ENCODE data around the gene NIPBL.
"Not testable (repeated sequence)": the region's sequence is repeated elsewhere in the genome, so short reads cannot be mapped to it uniquely, and the experiment has no call there.

The NIPBL gene

GRCh38 chr5:37060030-37060429, 183.5 kb downstream of the NIPBL start:
- DNase-seq (ENCODE audit: insufficient read length, low spot score) (no peak), FAIRE-seq (no peak)
- TF ChIP-seq PAX5 (IDR thresholded peaks at IDR 0.05; ENCODE audit: insufficient read depth, low read length, severe bottlenecking) (no peak), POLR2A (IDR thresholded peaks at IDR 0.05; ENCODE audit: low read depth, low read length) (no peak), TAF1 (IDR thresholded peaks at IDR 0.05; ENCODE audit: low read depth, low read length) (no peak), POU2F2 (IDR thresholded peaks at IDR 0.05; ENCODE audit: low read depth, low read length) (no peak), SPI1 (IDR thresholded peaks at IDR 0.05; ENCODE audit: low read depth, low read length) (no peak), POLR2AphosphoS5 (IDR thresholded peaks at IDR 0.05; ENCODE audit: low read depth, low read length) (no peak)

GRCh38 chr5:37063739-37064138, 187.2 kb downstream of the NIPBL start:
- DNase-seq (ENCODE audit: insufficient read length, low spot score) = no peak
- FAIRE-seq = no peak

GRCh38 chr5:37064442-37064841, 187.9 kb downstream of the NIPBL start:
- FAIRE-seq = no peak
- no peak for TF ChIP-seq PAX5 (IDR thresholded peaks at IDR 0.05; ENCODE audit: insufficient read depth, low read length, severe bottlenecking)
- no peak for TF ChIP-seq POU2F2 (IDR thresholded peaks at IDR 0.05; ENCODE audit: low read depth, low read length)
- TF ChIP-seq SPI1 (IDR thresholded peaks at IDR 0.05; ENCODE audit: low read depth, low read length) = no peak
- no peak for TF ChIP-seq POLR2AphosphoS5 (IDR thresholded peaks at IDR 0.05; ENCODE audit: low read depth, low read length)
- no peak for TF ChIP-seq POLR2A (IDR thresholded peaks at IDR 0.05; ENCODE audit: low read depth, low read length)
- TF ChIP-seq TAF1 (IDR thresholded peaks at IDR 0.05; ENCODE audit: low read depth, low read length) = no peak
- no peak for DNase-seq (ENCODE audit: insufficient read length, low spot score)

More at GRCh38 chr5:37063739-37064138, 187.2 kb downstream of the NIPBL start:
- TF ChIP-seq POLR2A (IDR thresholded peaks at IDR 0.05; ENCODE audit: low read depth, low read length) (no peak), POU2F2 (IDR thresholded peaks at IDR 0.05; ENCODE audit: low read depth, low read length) (no peak), TAF1 (IDR thresholded peaks at IDR 0.05; ENCODE audit: low read depth, low read length) (no peak), POLR2AphosphoS5 (IDR thresholded peaks at IDR 0.05; ENCODE audit: low read depth, low read length) (no peak), SPI1 (IDR thresholded peaks at IDR 0.05; ENCODE audit: low read depth, low read length) (no peak)

GRCh38 chr5:37071487-37071886, 194.9 kb downstream of the NIPBL start:
- FAIRE-seq = no peak
- no peak for TF ChIP-seq TAF1 (IDR thresholded peaks at IDR 0.05; ENCODE audit: low read depth, low read length)
- TF ChIP-seq PAX5 (IDR thresholded peaks at IDR 0.05; ENCODE audit: insufficient read depth, low read length, severe bottlenecking) = no peak
- TF ChIP-seq SPI1 (IDR thresholded peaks at IDR 0.05; ENCODE audit: low read depth, low read length) = no peak
- no peak for TF ChIP-seq POLR2A (IDR thresholded peaks at IDR 0.05; ENCODE audit: low read depth, low read length)
- TF ChIP-seq POLR2AphosphoS5 (IDR thresholded peaks at IDR 0.05; ENCODE audit: low read depth, low read length) = no peak
- TF ChIP-seq POU2F2 (IDR thresholded peaks at IDR 0.05; ENCODE audit: low read depth, low read length) = no peak
- no peak for DNase-seq (ENCODE audit: insufficient read length, low spot score)

- FAIRE-seq (no peak), DNase-seq (ENCODE audit: insufficient read length, low spot score) (no peak)
These were observed 195.5 kb downstream of the NIPBL start for GRCh38 chr5:37071901-37072581.

GRCh38 chr5:37075399-37075950, 198.9 kb downstream of the NIPBL start:
- FAIRE-seq (no peak), DNase-seq (ENCODE audit: insufficient read length, low spot score) (no peak)
- TF ChIP-seq POLR2A (IDR thresholded peaks at IDR 0.05; ENCODE audit: low read depth, low read length) (no peak), TAF1 (IDR thresholded peaks at IDR 0.05; ENCODE audit: low read depth, low read length) (no peak), POLR2AphosphoS5 (IDR thresholded peaks at IDR 0.05; ENCODE audit: low read depth, low read length) (no peak), PAX5 (IDR thresholded peaks at IDR 0.05; ENCODE audit: insufficient read depth, low read length, severe bottlenecking) (no peak), POU2F2 (IDR thresholded peaks at IDR 0.05; ENCODE audit: low read depth, low read length) (no peak), SPI1 (IDR thresholded peaks at IDR 0.05; ENCODE audit: low read depth, low read length) (no peak)

More at GRCh38 chr5:37071901-37072581, 195.5 kb downstream of the NIPBL start:
- TF ChIP-seq POU2F2 (IDR thresholded peaks at IDR 0.05; ENCODE audit: low read depth, low read length) = no peak
- no peak for TF ChIP-seq PAX5 (IDR thresholded peaks at IDR 0.05; ENCODE audit: insufficient read depth, low read length, severe bottlenecking)
- no peak for TF ChIP-seq POLR2AphosphoS5 (IDR thresholded peaks at IDR 0.05; ENCODE audit: low read depth, low read length)
- TF ChIP-seq SPI1 (IDR thresholded peaks at IDR 0.05; ENCODE audit: low read depth, low read length) = no peak
- TF ChIP-seq POLR2A (IDR thresholded peaks at IDR 0.05; ENCODE audit: low read depth, low read length) = no peak
- no peak for TF ChIP-seq TAF1 (IDR thresholded peaks at IDR 0.05; ENCODE audit: low read depth, low read length)

GRCh38 chr5:37077146-37077545, 200.6 kb downstream of the NIPBL start:
- DNase-seq (ENCODE audit: insufficient read length, low spot score) (no peak), FAIRE-seq (no peak)
- TF ChIP-seq POU2F2 (IDR thresholded peaks at IDR 0.05; ENCODE audit: low read depth, low read length) = no peak
- no peak for TF ChIP-seq POLR2AphosphoS5 (IDR thresholded peaks at IDR 0.05; ENCODE audit: low read depth, low read length)
- no peak for TF ChIP-seq POLR2A (IDR thresholded peaks at IDR 0.05; ENCODE audit: low read depth, low read length)
- TF ChIP-seq SPI1 (IDR thresholded peaks at IDR 0.05; ENCODE audit: low read depth, low read length) = no peak
- TF ChIP-seq PAX5 (IDR thresholded peaks at IDR 0.05; ENCODE audit: insufficient read depth, low read length, severe bottlenecking) = no peak
- TF ChIP-seq TAF1 (IDR thresholded peaks at IDR 0.05; ENCODE audit: low read depth, low read length) = no peak

GRCh38 chr5:37080697-37081096, 204.1 kb downstream of the NIPBL start:
- no peak for TF ChIP-seq POU2F2 (IDR thresholded peaks at IDR 0.05; ENCODE audit: low read depth, low read length)
- no peak for TF ChIP-seq TAF1 (IDR thresholded peaks at IDR 0.05; ENCODE audit: low read depth, low read length)
- TF ChIP-seq PAX5 (IDR thresholded peaks at IDR 0.05; ENCODE audit: insufficient read depth, low read length, severe bottlenecking) = no peak
- no peak for TF ChIP-seq SPI1 (IDR thresholded peaks at IDR 0.05; ENCODE audit: low read depth, low read length)
- TF ChIP-seq POLR2A (IDR thresholded peaks at IDR 0.05; ENCODE audit: low read depth, low read length) = no peak
- no peak for TF ChIP-seq POLR2AphosphoS5 (IDR thresholded peaks at IDR 0.05; ENCODE audit: low read depth, low read length)
- no peak for DNase-seq (ENCODE audit: insufficient read length, low spot score)
- no peak for FAIRE-seq

- DNase-seq (ENCODE audit: insufficient read length, low spot score); FAIRE-seq: not testable (repeated sequence)
These were observed 206.4 kb downstream of the NIPBL start for GRCh38 chr5:37082977-37083376.

GRCh38 chr5:37086026-37086425, 209.5 kb downstream of the NIPBL start:
- not testable (repeated sequence) for DNase-seq (ENCODE audit: insufficient read length, low spot score); FAIRE-seq
